Measurements from ENCODE around the gene PRKCE.

DNA sequence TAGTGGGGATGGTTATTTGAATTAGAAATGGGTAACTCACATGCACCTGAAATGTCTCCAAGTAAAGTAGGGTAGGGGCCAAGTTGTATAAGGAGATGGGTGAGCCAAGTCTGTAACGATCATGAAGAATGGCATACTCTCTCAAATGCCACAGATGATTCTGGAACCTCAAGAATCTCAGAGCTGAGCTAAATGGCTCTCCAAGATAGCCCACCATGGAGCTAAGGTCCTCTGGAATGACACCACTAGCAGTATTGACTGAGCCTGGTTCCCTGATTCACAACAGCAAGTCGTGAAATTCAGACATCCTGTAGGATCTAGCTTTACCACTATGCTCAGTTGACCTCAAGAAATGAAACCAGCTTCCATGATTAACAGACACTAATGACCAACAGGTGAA is 529.8 kb downstream of the PRKCE start:
- TF ChIP-seq POLR2AphosphoS5 (IDR thresholded peaks at IDR 0.05; ENCODE audit: low read depth) (no peak), EZH2 (IDR thresholded peaks at IDR 0.05; ENCODE audit: low read depth, unreplicated experiment) (no peak), EZH2phosphoT487 (IDR thresholded peaks at IDR 0.05; ENCODE audit: unreplicated experiment) (no peak), JUNB (IDR thresholded peaks at IDR 0.05; ENCODE audit: unreplicated experiment) (no peak), ZNF331 (CRISPR knock-in tag; IDR thresholded peaks at IDR 0.05; ENCODE audit: low read depth) (no peak), STAT1 (IDR thresholded peaks at IDR 0.05; ENCODE audit: unreplicated experiment) (no peak), NANOG (IDR thresholded peaks at IDR 0.05; ENCODE audit: borderline replicate concordance) (no peak), CREB1 (CRISPR knock-in tag; IDR thresholded peaks at IDR 0.05; ENCODE audit: low read depth) (no peak), ZNF114 (CRISPR knock-in tag; IDR thresholded peaks at IDR 0.05) (no peak)
- TF ChIP-seq, protein P1, sequence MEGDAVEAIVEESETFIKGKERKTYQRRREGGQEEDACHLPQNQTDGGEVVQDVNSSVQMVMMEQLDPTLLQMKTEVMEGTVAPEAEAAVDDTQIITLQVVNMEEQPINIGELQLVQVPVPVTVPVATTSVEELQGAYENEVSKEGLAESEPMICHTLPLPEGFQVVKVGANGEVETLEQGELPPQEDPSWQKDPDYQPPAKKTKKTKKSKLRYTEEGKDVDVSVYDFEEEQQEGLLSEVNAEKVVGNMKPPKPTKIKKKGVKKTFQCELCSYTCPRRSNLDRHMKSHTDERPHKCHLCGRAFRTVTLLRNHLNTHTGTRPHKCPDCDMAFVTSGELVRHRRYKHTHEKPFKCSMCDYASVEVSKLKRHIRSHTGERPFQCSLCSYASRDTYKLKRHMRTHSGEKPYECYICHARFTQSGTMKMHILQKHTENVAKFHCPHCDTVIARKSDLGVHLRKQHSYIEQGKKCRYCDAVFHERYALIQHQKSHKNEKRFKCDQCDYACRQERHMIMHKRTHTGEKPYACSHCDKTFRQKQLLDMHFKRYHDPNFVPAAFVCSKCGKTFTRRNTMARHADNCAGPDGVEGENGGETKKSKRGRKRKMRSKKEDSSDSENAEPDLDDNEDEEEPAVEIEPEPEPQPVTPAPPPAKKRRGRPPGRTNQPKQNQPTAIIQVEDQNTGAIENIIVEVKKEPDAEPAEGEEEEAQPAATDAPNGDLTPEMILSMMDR (conservative IDR thresholded peaks at IDR 0.05; ENCODE audit: low read depth in 2 of 2) = no peak
- TF ChIP-seq, protein P2, sequence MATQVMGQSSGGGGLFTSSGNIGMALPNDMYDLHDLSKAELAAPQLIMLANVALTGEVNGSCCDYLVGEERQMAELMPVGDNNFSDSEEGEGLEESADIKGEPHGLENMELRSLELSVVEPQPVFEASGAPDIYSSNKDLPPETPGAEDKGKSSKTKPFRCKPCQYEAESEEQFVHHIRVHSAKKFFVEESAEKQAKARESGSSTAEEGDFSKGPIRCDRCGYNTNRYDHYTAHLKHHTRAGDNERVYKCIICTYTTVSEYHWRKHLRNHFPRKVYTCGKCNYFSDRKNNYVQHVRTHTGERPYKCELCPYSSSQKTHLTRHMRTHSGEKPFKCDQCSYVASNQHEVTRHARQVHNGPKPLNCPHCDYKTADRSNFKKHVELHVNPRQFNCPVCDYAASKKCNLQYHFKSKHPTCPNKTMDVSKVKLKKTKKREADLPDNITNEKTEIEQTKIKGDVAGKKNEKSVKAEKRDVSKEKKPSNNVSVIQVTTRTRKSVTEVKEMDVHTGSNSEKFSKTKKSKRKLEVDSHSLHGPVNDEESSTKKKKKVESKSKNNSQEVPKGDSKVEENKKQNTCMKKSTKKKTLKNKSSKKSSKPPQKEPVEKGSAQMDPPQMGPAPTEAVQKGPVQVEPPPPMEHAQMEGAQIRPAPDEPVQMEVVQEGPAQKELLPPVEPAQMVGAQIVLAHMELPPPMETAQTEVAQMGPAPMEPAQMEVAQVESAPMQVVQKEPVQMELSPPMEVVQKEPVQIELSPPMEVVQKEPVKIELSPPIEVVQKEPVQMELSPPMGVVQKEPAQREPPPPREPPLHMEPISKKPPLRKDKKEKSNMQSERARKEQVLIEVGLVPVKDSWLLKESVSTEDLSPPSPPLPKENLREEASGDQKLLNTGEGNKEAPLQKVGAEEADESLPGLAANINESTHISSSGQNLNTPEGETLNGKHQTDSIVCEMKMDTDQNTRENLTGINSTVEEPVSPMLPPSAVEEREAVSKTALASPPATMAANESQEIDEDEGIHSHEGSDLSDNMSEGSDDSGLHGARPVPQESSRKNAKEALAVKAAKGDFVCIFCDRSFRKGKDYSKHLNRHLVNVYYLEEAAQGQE (IDR thresholded peaks at IDR 0.05; ENCODE audit: unreplicated experiment) = no peak
- TF ChIP-seq, protein P3, sequence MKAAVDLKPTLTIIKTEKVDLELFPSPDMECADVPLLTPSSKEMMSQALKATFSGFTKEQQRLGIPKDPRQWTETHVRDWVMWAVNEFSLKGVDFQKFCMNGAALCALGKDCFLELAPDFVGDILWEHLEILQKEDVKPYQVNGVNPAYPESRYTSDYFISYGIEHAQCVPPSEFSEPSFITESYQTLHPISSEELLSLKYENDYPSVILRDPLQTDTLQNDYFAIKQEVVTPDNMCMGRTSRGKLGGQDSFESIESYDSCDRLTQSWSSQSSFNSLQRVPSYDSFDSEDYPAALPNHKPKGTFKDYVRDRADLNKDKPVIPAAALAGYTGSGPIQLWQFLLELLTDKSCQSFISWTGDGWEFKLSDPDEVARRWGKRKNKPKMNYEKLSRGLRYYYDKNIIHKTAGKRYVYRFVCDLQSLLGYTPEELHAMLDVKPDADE (IDR thresholded peaks at IDR 0.05) = no peak
- TF ChIP-seq, protein P4, sequence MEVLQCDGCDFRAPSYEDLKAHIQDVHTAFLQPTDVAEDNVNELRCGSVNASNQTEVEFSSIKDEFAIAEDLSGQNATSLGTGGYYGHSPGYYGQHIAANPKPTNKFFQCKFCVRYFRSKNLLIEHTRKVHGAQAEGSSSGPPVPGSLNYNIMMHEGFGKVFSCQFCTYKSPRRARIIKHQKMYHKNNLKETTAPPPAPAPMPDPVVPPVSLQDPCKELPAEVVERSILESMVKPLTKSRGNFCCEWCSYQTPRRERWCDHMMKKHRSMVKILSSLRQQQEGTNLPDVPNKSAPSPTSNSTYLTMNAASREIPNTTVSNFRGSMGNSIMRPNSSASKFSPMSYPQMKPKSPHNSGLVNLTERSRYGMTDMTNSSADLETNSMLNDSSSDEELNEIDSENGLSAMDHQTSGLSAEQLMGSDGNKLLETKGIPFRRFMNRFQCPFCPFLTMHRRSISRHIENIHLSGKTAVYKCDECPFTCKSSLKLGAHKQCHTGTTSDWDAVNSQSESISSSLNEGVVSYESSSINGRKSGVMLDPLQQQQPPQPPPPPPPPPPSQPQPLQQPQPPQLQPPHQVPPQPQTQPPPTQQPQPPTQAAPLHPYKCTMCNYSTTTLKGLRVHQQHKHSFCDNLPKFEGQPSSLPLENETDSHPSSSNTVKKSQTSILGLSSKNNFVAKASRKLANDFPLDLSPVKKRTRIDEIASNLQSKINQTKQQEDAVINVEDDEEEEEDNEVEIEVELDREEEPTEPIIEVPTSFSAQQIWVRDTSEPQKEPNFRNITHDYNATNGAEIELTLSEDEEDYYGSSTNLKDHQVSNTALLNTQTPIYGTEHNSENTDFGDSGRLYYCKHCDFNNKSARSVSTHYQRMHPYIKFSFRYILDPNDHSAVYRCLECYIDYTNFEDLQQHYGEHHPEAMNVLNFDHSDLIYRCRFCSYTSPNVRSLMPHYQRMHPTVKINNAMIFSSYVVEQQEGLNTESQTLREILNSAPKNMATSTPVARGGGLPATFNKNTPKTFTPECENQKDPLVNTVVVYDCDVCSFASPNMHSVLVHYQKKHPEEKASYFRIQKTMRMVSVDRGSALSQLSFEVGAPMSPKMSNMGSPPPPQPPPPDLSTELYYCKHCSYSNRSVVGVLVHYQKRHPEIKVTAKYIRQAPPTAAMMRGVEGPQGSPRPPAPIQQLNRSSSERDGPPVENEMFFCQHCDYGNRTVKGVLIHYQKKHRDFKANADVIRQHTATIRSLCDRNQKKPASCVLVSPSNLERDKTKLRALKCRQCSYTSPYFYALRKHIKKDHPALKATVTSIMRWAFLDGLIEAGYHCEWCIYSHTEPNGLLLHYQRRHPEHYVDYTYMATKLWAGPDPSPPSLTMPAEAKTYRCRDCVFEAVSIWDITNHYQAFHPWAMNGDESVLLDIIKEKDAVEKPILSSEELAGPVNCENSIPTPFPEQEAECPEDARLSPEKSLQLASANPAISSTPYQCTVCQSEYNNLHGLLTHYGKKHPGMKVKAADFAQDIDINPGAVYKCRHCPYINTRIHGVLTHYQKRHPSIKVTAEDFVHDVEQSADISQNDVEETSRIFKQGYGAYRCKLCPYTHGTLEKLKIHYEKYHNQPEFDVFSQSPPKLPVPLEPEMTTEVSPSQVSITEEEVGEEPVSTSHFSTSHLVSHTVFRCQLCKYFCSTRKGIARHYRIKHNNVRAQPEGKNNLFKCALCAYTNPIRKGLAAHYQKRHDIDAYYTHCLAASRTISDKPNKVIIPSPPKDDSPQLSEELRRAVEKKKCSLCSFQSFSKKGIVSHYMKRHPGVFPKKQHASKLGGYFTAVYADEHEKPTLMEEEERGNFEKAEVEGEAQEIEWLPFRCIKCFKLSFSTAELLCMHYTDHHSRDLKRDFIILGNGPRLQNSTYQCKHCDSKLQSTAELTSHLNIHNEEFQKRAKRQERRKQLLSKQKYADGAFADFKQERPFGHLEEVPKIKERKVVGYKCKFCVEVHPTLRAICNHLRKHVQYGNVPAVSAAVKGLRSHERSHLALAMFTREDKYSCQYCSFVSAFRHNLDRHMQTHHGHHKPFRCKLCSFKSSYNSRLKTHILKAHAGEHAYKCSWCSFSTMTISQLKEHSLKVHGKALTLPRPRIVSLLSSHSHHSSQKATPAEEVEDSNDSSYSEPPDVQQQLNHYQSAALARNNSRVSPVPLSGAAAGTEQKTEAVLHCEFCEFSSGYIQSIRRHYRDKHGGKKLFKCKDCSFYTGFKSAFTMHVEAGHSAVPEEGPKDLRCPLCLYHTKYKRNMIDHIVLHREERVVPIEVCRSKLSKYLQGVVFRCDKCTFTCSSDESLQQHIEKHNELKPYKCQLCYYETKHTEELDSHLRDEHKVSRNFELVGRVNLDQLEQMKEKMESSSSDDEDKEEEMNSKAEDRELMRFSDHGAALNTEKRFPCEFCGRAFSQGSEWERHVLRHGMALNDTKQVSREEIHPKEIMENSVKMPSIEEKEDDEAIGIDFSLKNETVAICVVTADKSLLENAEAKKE (CRISPR knock-in tag; IDR thresholded peaks at IDR 0.05) = no peak
